Trophoblast cell (in vitro differentiated cells and primary cell): ENCODE measurements around the gene CDH5.

Source experiments
- DNase-seq, 2 donors: peaks; one replicate each; pipeline ENCODE4 v3.0.0-alpha.2; 2016
- H2AFZ ChIP-seq: 2 replicates; pipeline ENCODE4 v1.6.1; 2013; ENCODE audit warnings: low read length, moderate library complexity, mild to moderate bottlenecking; ENCODE audit not compliant: insufficient read depth, poor library complexity
- H2AK5ac ChIP-seq: 2 replicates; pipeline ENCODE4 v1.6.1; 2013; ENCODE audit warnings: mild to moderate bottlenecking, low read length
- H2BK120ac ChIP-seq: 2 replicates; pipeline ENCODE4 v1.6.1; 2013; ENCODE audit warnings: low read length, mild to moderate bottlenecking, moderate library complexity; ENCODE audit not compliant: insufficient read depth, poor library complexity
- H2BK12ac ChIP-seq: 2 replicates; pipeline ENCODE4 v1.6.1; 2013; ENCODE audit warnings: mild to moderate bottlenecking, low read length, moderate library complexity
- H2BK5ac ChIP-seq: 2 replicates; pipeline ENCODE4 v1.6.1; 2013; ENCODE audit warnings: low read length, low read depth, moderate library complexity, mild to moderate bottlenecking; ENCODE audit not compliant: poor library complexity
- H3K14ac ChIP-seq: 2 replicates; pipeline ENCODE4 v1.6.1; 2013; ENCODE audit warnings: mild to moderate bottlenecking, low read length
- H3K18ac ChIP-seq: 2 replicates; pipeline ENCODE4 v1.6.1; 2013; ENCODE audit warnings: mild to moderate bottlenecking, low read length
- H3K23ac ChIP-seq: 2 replicates; pipeline ENCODE4 v1.6.1; 2013; ENCODE audit warnings: low read length
- H3K27ac ChIP-seq: 2 replicates; pipeline ENCODE4 v1.5.1; 2013; ENCODE audit warnings: low read depth, mild to moderate bottlenecking, inconsistent platforms, low read length, moderate library complexity
- H3K27me3 ChIP-seq: 2 replicates; pipeline ENCODE4 v1.6.1; 2013; ENCODE audit warnings: inconsistent platforms, mild to moderate bottlenecking, low read length, moderate library complexity; ENCODE audit not compliant: insufficient read depth
- H3K36me3 ChIP-seq, 2 experiments: 1 replicate in 1 of 2; 2 replicates in 1 of 2; pipeline ENCODE4 v1.6.1; 2013; ENCODE audit warnings: low read length in 2 of 2, mild to moderate bottlenecking in 2 of 2, moderate library complexity in 1 of 2; ENCODE audit not compliant: insufficient read depth in 2 of 2, control insufficient read depth in 1 of 2
- H3K4ac ChIP-seq: 2 replicates; pipeline ENCODE4 v1.6.1; 2013; ENCODE audit warnings: low read depth, mild to moderate bottlenecking, low read length, moderate library complexity
- H3K4me1 ChIP-seq, 2 experiments: 1 replicate in 1 of 2; 2 replicates in 1 of 2; pipeline ENCODE4 v1.6.1; 2013; ENCODE audit warnings: low read length in 2 of 2, mild to moderate bottlenecking in 2 of 2, moderate library complexity in 1 of 2; ENCODE audit not compliant: insufficient read depth in 2 of 2, control insufficient read depth in 1 of 2
- H3K4me2 ChIP-seq: 2 replicates; pipeline ENCODE4 v1.6.1; 2013; ENCODE audit warnings: inconsistent platforms, mild to moderate bottlenecking, low read length, moderate library complexity
- H3K4me3 ChIP-seq: 2 replicates; pipeline ENCODE4 v1.5.1; 2013; ENCODE audit warnings: mild to moderate bottlenecking, low read depth, low read length, inconsistent platforms
- H3K79me1 ChIP-seq: one replicate; pipeline ENCODE4 v1.6.1; 2013; ENCODE audit warnings: low read length
- H3K79me2 ChIP-seq: 2 replicates; pipeline ENCODE4 v1.6.1; 2013; ENCODE audit warnings: low read length, mild to moderate bottlenecking; ENCODE audit not compliant: control insufficient read depth, insufficient read depth, poor library complexity
- H3K9ac ChIP-seq: 2 replicates; pipeline ENCODE4 v1.6.1; 2013; ENCODE audit warnings: mild to moderate bottlenecking, low read length
- H3K9me3 ChIP-seq: 2 replicates; pipeline ENCODE4 v1.6.1; 2013; ENCODE audit warnings: low read depth, mild to moderate bottlenecking, control low read depth, inconsistent platforms, low read length; ENCODE audit not compliant: insufficient read depth
- H4K12ac ChIP-seq: 2 replicates; pipeline ENCODE4 v1.6.1; 2013; ENCODE audit warnings: low read depth, mild to moderate bottlenecking, low read length, moderate library complexity
- H4K8ac ChIP-seq: 2 replicates; pipeline ENCODE4 v1.6.1; 2013; ENCODE audit warnings: low read depth, mild to moderate bottlenecking, low read length, moderate library complexity
- H4K91ac ChIP-seq: one replicate; pipeline ENCODE4 v1.6.1; 2013; ENCODE audit warnings: low read depth, mild to moderate bottlenecking, low read length, moderate library complexity
- WGBS: extraction: QIAGEN DNeasy Blood & Tissue Kit; methylation state at CpG from one replicate; pipeline ENCODE4 v1.1.7; 2013; ENCODE audit warnings: missing lambda C conversion rate; ENCODE audit not compliant: insufficient read length, insufficient coverage; ENCODE audit errors: extremely low coverage; 5-methylcytosine and 5-hydroxymethylcytosine counted together

CDH5 gene

DNA sequence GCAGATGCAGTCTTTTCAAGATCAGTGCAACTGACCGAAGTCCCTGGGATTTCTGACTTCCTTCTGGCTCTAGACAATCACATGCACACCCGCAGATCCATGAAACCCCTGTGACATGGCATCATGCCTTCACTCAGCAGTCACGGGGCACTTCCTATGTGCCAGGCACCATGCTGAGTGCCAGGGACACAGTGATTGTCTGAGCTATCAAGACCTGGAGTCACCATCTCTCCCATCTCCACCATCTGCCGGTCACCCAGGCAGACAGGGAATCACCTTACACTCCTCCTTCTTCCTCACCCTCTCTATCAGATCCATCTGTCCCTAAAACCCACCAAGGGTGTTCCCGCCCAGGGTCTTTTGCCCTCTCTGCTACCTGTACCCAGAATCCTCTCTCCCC, 65.9 kb downstream of the CDH5 start:
- no peak for DNase-seq
- no peaks in the 10 kb centered on the region for H3K36me3 ChIP-seq
- H3K4ac ChIP-seq = no peak overlapping the region
- H3K9me3 ChIP-seq = peaks cover 4% of the 10 kb centered on the region
- H2BK12ac ChIP-seq = no peak overlapping the region
- H4K8ac ChIP-seq = no peak overlapping the region
- H3K14ac ChIP-seq = no peak overlapping the region
- H3K27ac ChIP-seq = no peak overlapping the region
- no peak overlapping the region for H3K9ac ChIP-seq
- no peak overlapping the region for H3K4me2 ChIP-seq
- no peak overlapping the region for H3K23ac ChIP-seq
- H3K4me3 ChIP-seq = no peak overlapping the region
- no peak overlapping the region for H4K91ac ChIP-seq
- no peak overlapping the region for H2AFZ ChIP-seq
- peaks cover 2% of the 10 kb centered on the region for H3K79me1 ChIP-seq
- H2AK5ac ChIP-seq = no peak overlapping the region
- H4K12ac ChIP-seq = no peak overlapping the region
- peaks cover 25% of the 10 kb centered on the region for H3K27me3 ChIP-seq
- peaks cover 7 to 9% of the 10 kb centered on the region in 2 experiments for H3K4me1 ChIP-seq
- WGBS = no CpG with 5 or more reads among the region's 5 CpGs
- H3K18ac ChIP-seq = no peak overlapping the region
- H3K79me2 ChIP-seq = peaks cover 2% of the 10 kb centered on the region
- H2BK120ac ChIP-seq = no peak overlapping the region
- no peak overlapping the region for H2BK5ac ChIP-seq

DNA sequence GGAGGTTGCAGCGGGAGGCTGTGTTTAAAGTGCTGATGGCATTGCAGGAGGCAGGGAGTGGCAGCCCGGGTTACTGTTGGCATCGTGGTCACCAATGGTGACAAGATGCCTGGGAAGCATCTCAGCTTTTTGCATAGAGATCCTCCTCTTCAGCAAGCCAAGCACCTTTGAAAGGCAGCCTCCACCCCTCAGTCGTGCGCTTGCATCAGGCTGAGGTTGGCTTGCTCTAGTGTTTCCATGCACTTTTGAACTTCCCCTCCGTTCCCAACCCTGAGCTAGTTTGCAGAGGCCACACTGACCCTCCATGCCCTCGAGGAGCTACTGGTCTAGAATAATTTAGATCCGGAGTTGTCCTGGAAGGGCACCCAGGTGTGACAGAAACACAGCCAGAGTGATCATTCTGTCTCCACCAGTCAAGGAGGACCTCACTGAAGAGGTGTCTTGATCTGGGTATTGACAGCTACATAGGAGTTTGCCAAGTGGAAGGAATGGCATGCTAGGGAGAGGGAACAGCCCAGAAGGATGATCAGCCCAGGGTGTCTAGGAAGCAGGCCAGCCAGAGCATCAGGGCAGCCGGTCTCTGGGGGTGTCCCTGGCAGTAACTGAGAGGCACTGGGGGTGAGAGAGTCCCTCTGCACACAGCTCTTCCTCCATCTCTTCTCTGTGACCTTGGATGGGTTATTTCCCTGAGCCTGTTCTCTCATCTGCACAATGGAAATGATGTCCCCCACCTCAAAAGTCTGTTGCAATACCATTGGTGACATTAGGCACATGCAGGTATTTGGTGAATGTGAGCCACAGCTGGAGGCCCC, 68.3 kb downstream of the CDH5 start:
- H3K4me3 ChIP-seq = no peak overlapping the region
- no peak overlapping the region for H3K27ac ChIP-seq
- H3K9ac ChIP-seq = no peak overlapping the region
- peaks cover 2% of the 10 kb centered on the region for H3K79me2 ChIP-seq
- H3K18ac ChIP-seq = no peak overlapping the region
- whole genome bisulfite sequencing = no CpG with 5 or more reads among the region's 9 CpGs
- H3K9me3 ChIP-seq = no peaks in the 10 kb centered on the region
- no peak overlapping the region for H4K91ac ChIP-seq
- no peak overlapping the region for H2BK120ac ChIP-seq
- H2BK5ac ChIP-seq = no peak overlapping the region
- no peak overlapping the region for H2BK12ac ChIP-seq
- H3K79me1 ChIP-seq = peaks cover 2% of the 10 kb centered on the region
- H3K36me3 ChIP-seq = no peaks in the 10 kb centered on the region
- no peak overlapping the region for H2AFZ ChIP-seq
- no peak overlapping the region for H2AK5ac ChIP-seq
- no peak overlapping the region for H4K8ac ChIP-seq
- H3K4me1 ChIP-seq = peaks cover 2 to 5% of the 10 kb centered on the region in 2 experiments
- H3K14ac ChIP-seq = no peak overlapping the region
- no peak overlapping the region for H3K23ac ChIP-seq
- H3K27me3 ChIP-seq = peaks cover 3% of the 10 kb centered on the region
- H3K4me2 ChIP-seq = no peak overlapping the region
- H4K12ac ChIP-seq = no peak overlapping the region
- no peak overlapping the region for H3K4ac ChIP-seq
- DNase-seq = peak in 1 of 2 donors; percentile 59

DNA sequence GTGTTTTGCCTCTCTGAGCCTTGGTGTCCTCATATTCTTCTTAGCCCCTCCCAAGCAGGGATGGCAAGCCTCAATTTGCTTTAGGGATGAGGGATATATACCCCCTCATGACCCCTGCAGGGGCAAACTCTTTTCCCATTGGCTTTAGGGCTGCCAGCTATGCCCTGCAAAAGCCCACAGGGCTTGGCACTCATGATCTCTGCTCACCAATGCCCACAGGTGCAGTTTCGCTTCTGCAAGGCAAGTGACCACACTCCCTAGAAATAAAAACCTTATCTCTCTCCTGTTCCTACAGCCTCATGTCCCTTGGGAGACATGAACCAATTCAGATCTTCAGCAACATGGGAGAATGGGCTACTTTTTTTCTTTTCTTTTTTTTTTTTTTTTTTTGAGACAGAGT, 69.4 kb downstream of the CDH5 start:
- no peak overlapping the region for H3K4ac ChIP-seq
- no peak overlapping the region for H3K4me3 ChIP-seq
- no peak overlapping the region for H3K14ac ChIP-seq
- H3K79me1 ChIP-seq = peaks cover 2% of the 10 kb centered on the region
- H3K9ac ChIP-seq = no peak overlapping the region
- H3K79me2 ChIP-seq = peaks cover 2% of the 10 kb centered on the region
- H2BK120ac ChIP-seq = no peak overlapping the region
- H3K4me1 ChIP-seq = peaks cover 2 to 5% of the 10 kb centered on the region in 2 experiments
- no peak overlapping the region for H3K4me2 ChIP-seq
- H4K91ac ChIP-seq = no peak overlapping the region
- H3K9me3 ChIP-seq = no peaks in the 10 kb centered on the region
- no CpG with 5 or more reads among the region's 1 CpG for whole genome bisulfite sequencing
- H2AK5ac ChIP-seq = no peak overlapping the region
- no peak overlapping the region for H2BK5ac ChIP-seq
- no peak overlapping the region for H2BK12ac ChIP-seq
- no peaks in the 10 kb centered on the region for H3K36me3 ChIP-seq
- H3K27ac ChIP-seq = no peak overlapping the region
- H3K23ac ChIP-seq = no peak overlapping the region
- H4K8ac ChIP-seq = no peak overlapping the region
- no peak overlapping the region for H2AFZ ChIP-seq
- no peak for DNase-seq
- no peak overlapping the region for H4K12ac ChIP-seq
- no peaks in the 10 kb centered on the region for H3K27me3 ChIP-seq
- no peak overlapping the region for H3K18ac ChIP-seq

DNA sequence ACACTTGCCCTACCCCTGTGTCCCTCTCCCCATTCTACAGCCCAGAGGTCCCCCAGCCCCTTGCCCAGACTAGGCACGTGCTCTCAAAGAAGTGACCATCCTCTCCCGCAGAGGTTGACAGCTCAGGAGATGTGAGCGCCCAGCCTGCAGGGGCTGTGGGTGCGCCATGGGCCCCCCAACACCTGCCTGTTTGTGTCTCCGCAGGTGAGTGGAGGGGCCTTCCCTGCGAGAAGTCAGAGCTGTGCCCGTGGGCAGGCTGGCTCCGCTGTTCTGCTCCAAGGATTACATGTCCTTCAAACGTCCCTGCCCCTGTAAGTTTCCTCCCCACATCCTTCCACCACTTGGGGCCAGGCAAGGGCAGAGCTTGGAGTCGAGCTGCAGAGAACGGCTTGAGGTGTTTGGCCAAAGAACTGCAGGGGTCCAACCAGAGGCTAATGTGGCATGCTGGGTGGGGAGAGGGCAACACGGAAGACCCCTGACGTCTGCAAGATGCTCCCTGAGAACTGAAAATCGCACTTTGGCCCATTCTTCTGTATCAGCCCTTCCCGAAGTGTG, 71.0 kb downstream of the CDH5 start:
- Histone ChIP-seq H3K4me2 (no peak overlapping the region), H2AK5ac (no peak overlapping the region), H3K14ac (no peak overlapping the region), H3K27me3 (no peaks in the 10 kb centered on the region), H2BK12ac (no peak overlapping the region), H4K8ac (no peak overlapping the region), H3K9me3 (no peaks in the 10 kb centered on the region), H3K18ac (no peak overlapping the region), H2BK120ac (no peak overlapping the region), H2AFZ (no peak overlapping the region), H3K23ac (no peak overlapping the region), H2BK5ac (no peak overlapping the region), H3K4me1 (peaks cover 2 to 5% of the 10 kb centered on the region in 2 experiments), H3K36me3 (no peaks in the 10 kb centered on the region), H4K12ac (no peak overlapping the region), H3K9ac (no peak overlapping the region), H3K79me2 (peaks cover 2% of the 10 kb centered on the region), H3K4me3 (no peak overlapping the region), H3K27ac (no peak overlapping the region), H4K91ac (no peak overlapping the region), H3K4ac (no peak overlapping the region), H3K79me1 (peaks cover 2% of the 10 kb centered on the region)
- no CpG with 5 or more reads among the region's 15 CpGs for WGBS
- DNase-seq = no peak
